GM23248 (cell line): ENCODE measurements around the gene B3GNT5. TPM values are rescaled to one million over a fixed set of nuclear protein-coding genes. Genes with fewer than 3 reads are reported as not detected.

Experiments used
- DNase-seq: peaks from one replicate; pipeline ENCODE4 v3.0.0-alpha.2; 2015
- H2AFZ ChIP-seq: fragments of 200-600 bp; sonication (generic); 2 replicates; pipeline ENCODE4 v1.6.1; 2016; ENCODE audit warnings: antibody characterized with exemption
- H3F3A ChIP-seq: fragments of 200-600 bp; sonication (generic); 2 replicates; pipeline ENCODE4 v1.6.1; 2016; ENCODE audit warnings: mild to moderate bottlenecking, antibody characterized with exemption, mixed run types; ENCODE audit not compliant: insufficient read depth
- H3K27ac ChIP-seq: fragments of 200-600 bp; sonication (generic); 2 replicates; pipeline ENCODE4 v1.5.1; 2016; ENCODE audit warnings: mild to moderate bottlenecking
- H3K27me3 ChIP-seq: fragments of 200-600 bp; sonication (generic); replicated peaks from 2 replicates; pipeline ENCODE4 v1.6.1; 2016; ENCODE audit warnings: mild to moderate bottlenecking; ENCODE audit not compliant: insufficient read depth
- H3K36me3 ChIP-seq: fragments of 200-600 bp; sonication (generic); 2 replicates; pipeline ENCODE4 v1.6.1; 2016; ENCODE audit warnings: low read depth, mild to moderate bottlenecking
- H3K4me1 ChIP-seq: fragments of 200-600 bp; sonication (generic); 2 replicates; pipeline ENCODE4 v1.6.1; 2016; ENCODE audit warnings: mild to moderate bottlenecking; ENCODE audit not compliant: insufficient read depth
- H3K4me2 ChIP-seq: fragments of 200-600 bp; sonication (generic); one replicate; pipeline ENCODE4 v1.6.1; 2016; ENCODE audit warnings: mild to moderate bottlenecking; ENCODE audit not compliant: unreplicated experiment
- H3K4me3 ChIP-seq: fragments of 200-600 bp; sonication (generic); 2 replicates; pipeline ENCODE4 v1.5.1; 2016; ENCODE audit warnings: mild to moderate bottlenecking
- H3K79me2 ChIP-seq: fragments of 200-600 bp; sonication (generic); 2 replicates; pipeline ENCODE4 v1.6.1; 2016; ENCODE audit warnings: mild to moderate bottlenecking; ENCODE audit not compliant: insufficient read depth
- H3K9ac ChIP-seq: fragments of 200-600 bp; sonication (generic); 2 replicates; pipeline ENCODE4 v1.6.1; 2016; ENCODE audit warnings: mild to moderate bottlenecking
- H3K9me2 ChIP-seq: fragments of 200-600 bp; sonication (generic); 2 replicates; pipeline ENCODE4 v1.6.1; 2016; ENCODE audit warnings: mixed run types, mild to moderate bottlenecking, moderate library complexity; ENCODE audit not compliant: insufficient read depth
- H3K9me3 ChIP-seq: fragments of 200-600 bp; sonication (generic); one replicate; pipeline ENCODE4 v1.6.1; 2017; ENCODE audit warnings: low read depth
- H4K20me1 ChIP-seq: fragments of 200-600 bp; sonication (generic); 2 replicates; pipeline ENCODE4 v1.6.0; 2016; ENCODE audit not compliant: insufficient read depth
- EZH2 ChIP-seq: fragments of 200-600 bp; sonication (generic); IDR thresholded peaks from 2 replicates; pipeline ENCODE4 v1.6.1; 2018; ENCODE audit warnings: antibody characterized with exemption, mild to moderate bottlenecking; ENCODE audit not compliant: insufficient read depth, poor library complexity, severe bottlenecking
- EZH2phosphoT487 ChIP-seq: fragments of 200-600 bp; sonication (generic); IDR thresholded peaks from 2 replicates; pipeline ENCODE4 v1.6.1; 2018; ENCODE audit warnings: antibody characterized with exemption, moderate library complexity, mild to moderate bottlenecking, low read depth; ENCODE audit not compliant: insufficient read depth
- WGBS, 2 experiments: methylation state at CpG; one replicate each; pipeline ENCODE4 v1.1.6; 2015 to 2017; ENCODE audit warnings: low lambda C conversion rate in 2 of 2, low coverage in 1 of 2; ENCODE audit errors: missing lambda C conversion rate in 2 of 2; 5-methylcytosine and 5-hydroxymethylcytosine counted together
- in situ Hi-C: fragments of 300-500 bp; cut with MboI; formaldehyde crosslinking; loops from 2 replicates; pipeline ENCODE4 v1.15.0; 2020
- polyA plus RNA-seq: library from polyadenylated mRNA; unstranded; fragments of >200 nt; fragmentation: Nextera tagmentation; extraction: Ambion mirVana; gene quantifications from 2 replicates; pipeline ENCODE4 v1.2.1, GENCODE V29; 2016
- total RNA-seq: library from RNA; depleted of rRNA; stranded (reverse); fragments of >200 nt; shearing (Covaris generic); gene quantifications from 2 replicates; pipeline ENCODE4 v1.2.3, GENCODE V29; 2014

Gene B3GNT5
- total and polyA plus RNA-seq, 2 experiments from 2014 or later: 1.3 to 1.8 TPM

DNA sequence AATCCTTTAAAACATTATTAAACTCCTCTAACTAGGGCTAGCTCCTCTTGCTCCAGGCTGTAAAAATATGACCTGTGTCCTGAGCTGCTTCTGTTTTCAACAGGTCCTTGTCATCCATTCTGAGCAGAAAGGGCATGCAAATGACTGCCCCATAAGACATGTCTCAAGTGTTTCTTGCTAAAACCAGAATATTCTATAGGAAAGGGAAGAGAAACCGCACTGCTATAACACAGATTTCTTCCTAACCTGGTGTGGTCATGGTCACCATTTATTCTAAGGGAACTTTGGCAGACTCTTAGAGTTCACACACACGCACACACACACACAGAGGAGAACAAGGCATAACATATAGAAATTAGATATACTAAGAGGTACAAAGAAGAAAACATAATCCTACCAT, 34.2 kb upstream of the B3GNT5 start:
- TF ChIP-seq EZH2phosphoT487 (no peak), EZH2 (no peak)
- Histone ChIP-seq H3K4me2 (no peak overlapping the region), H3K27me3 (peaks cover 21% of the 10 kb centered on the region), H3K9me3 (no peaks in the 10 kb centered on the region), H2AFZ (no peak overlapping the region), H3K36me3 (no peaks in the 10 kb centered on the region), H3F3A (no peaks in the 10 kb centered on the region), H3K27ac (no peak overlapping the region), H3K79me2 (no peaks in the 10 kb centered on the region), H4K20me1 (no peaks in the 10 kb centered on the region), H3K9ac (no peak overlapping the region), H3K4me1 (no peaks in the 10 kb centered on the region), H3K4me3 (no peak overlapping the region), H3K9me2 (no peaks in the 10 kb centered on the region)
- in situ Hi-C loops: no loop called here
- DNase-seq: no peak
- WGBS, 2 experiments: 70 to 89% methylated on average over 2 of the region's 2 CpGs

DNA sequence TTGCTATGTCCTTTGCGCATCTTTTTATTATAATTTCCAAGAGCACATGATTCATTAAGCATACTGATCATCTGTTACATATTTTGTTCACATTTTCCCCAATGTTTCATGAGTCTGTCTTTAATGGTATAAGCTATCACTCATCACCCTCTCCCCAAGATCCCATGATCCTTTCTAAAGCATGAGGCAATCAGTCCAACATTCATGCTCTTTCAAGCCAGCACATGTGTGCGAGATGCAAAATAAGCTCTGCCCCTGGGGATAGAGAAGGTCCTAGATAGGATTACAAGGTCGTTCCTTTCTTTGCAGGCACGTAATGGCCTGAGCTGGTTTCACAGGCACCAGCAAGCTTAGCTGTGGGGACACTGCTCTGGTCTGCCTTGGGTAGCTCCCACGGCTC, 32.2 kb upstream of the B3GNT5 start:
- no peak for DNase-seq
- no peak overlapping the region for H3K4me2 ChIP-seq
- no peak overlapping the region for H2AFZ ChIP-seq
- no peaks in the 10 kb centered on the region for H3K4me1 ChIP-seq
- no peaks in the 10 kb centered on the region for H3K79me2 ChIP-seq
- no peaks in the 10 kb centered on the region for H3K36me3 ChIP-seq
- no peaks in the 10 kb centered on the region for H3K9me3 ChIP-seq
- H3K27me3 ChIP-seq: peaks cover 23% of the 10 kb centered on the region
- no peak overlapping the region for H3K27ac ChIP-seq
- in situ Hi-C loops: no loop called here
- TF ChIP-seq EZH2phosphoT487 (no peak), EZH2 (no peak)
- H3K4me3 ChIP-seq: no peak overlapping the region
- H3K9me2 ChIP-seq: no peaks in the 10 kb centered on the region
- no peaks in the 10 kb centered on the region for H3F3A ChIP-seq
- no peaks in the 10 kb centered on the region for H4K20me1 ChIP-seq
- 24 to 29% methylated on average over 5 of the region's 5 CpGs for WGBS, 2 experiments
- H3K9ac ChIP-seq: no peak overlapping the region

- Histone ChIP-seq H3K9ac (no peak overlapping the region), H3K4me1 (no peaks in the 10 kb centered on the region), H3K27me3 (peaks cover 20% of the 10 kb centered on the region), H3K36me3 (no peaks in the 10 kb centered on the region), H3K9me2 (no peaks in the 10 kb centered on the region), H3K9me3 (no peaks in the 10 kb centered on the region), H3K27ac (no peak overlapping the region), H3K79me2 (no peaks in the 10 kb centered on the region), H3F3A (no peaks in the 10 kb centered on the region), H4K20me1 (no peaks in the 10 kb centered on the region), H3K4me2 (no peak overlapping the region), H2AFZ (no peak overlapping the region), H3K4me3 (no peak overlapping the region)
- TF ChIP-seq EZH2phosphoT487 (no peak), EZH2 (no peak)
- in situ Hi-C loops: no loop called here
- DNase-seq: no peak
- 83 to 84% methylated on average over 3 of the region's 3 CpGs for WGBS, 2 experiments
Observed at GRCh38 chr3:183222631-183223235, 30.3 kb upstream of the B3GNT5 start.

- Histone ChIP-seq H4K20me1 (no peaks in the 10 kb centered on the region), H3K4me2 (no peak overlapping the region), H3K36me3 (no peaks in the 10 kb centered on the region), H3K4me1 (no peaks in the 10 kb centered on the region), H3K9ac (no peak overlapping the region), H3K79me2 (no peaks in the 10 kb centered on the region), H3F3A (no peaks in the 10 kb centered on the region), H3K9me2 (no peaks in the 10 kb centered on the region), H2AFZ (no peak overlapping the region), H3K9me3 (no peaks in the 10 kb centered on the region), H3K27me3 (peaks cover 13% of the 10 kb centered on the region; the same call in 1 of the 2 replicates), H3K4me3 (no peak overlapping the region), H3K27ac (no peak overlapping the region)
- in situ Hi-C loops: no loop called here
- 74% methylated on average over 11 of the region's 11 CpGs for WGBS, 2 experiments
- no peak for DNase-seq
- no peak for TF ChIP-seq EZH2
- no peak for TF ChIP-seq EZH2phosphoT487
Observed at GRCh38 chr3:183224180-183224970, 28.7 kb upstream of the B3GNT5 start.
